HEK293 (cell line): ENCODE data around the gene PRRC2B.
"Not testable (repeated sequence)": the region's sequence is repeated elsewhere in the genome, so short reads cannot be mapped to it uniquely, and the experiment has no call there.

Experiments used
- CTCF ChIA-PET: fragments of 350-600 bp; formaldehyde crosslinking; extraction: SDS; loops from one replicate; lab custom pipeline; 2021; ENCODE audit warnings: antibody characterized with exemption; lab: Yijun Ruan, JAX
- POLR2A ChIA-PET: fragments of 300-600 bp; formaldehyde crosslinking; extraction: SDS; loops from one replicate; lab custom pipeline; 2020; ENCODE audit warnings: antibody characterized with exemption, inconsistent platforms; lab: Yijun Ruan, JAX
- H3K27ac ChIP-seq: fragments of 200-500 bp; sonication (Bioruptor generic); 2 replicates; pipeline ENCODE4 v1.5.1; 2014; ENCODE audit warnings: low read depth, low read length, control low read depth, inconsistent platforms; ENCODE audit errors: extremely low read depth
- H3K36me3 ChIP-seq, 2 experiments: fragments of 200-500 bp in 1 of 2; sonication (Bioruptor generic) in 1 of 2; 1 replicate in 1 of 2; 2 replicates in 1 of 2; pipeline ENCODE4 v1.5.1; 2014 to 2017; ENCODE audit warnings: inconsistent platforms in 2 of 2, low read length in 2 of 2; ENCODE audit not compliant: control insufficient read depth in 2 of 2, insufficient read depth in 1 of 2
- H3K4me1 ChIP-seq: fragments of 200-500 bp; sonication (Bioruptor generic); 2 replicates; pipeline ENCODE4 v1.5.1; 2014; ENCODE audit warnings: mild to moderate bottlenecking, low read length, inconsistent platforms; ENCODE audit not compliant: control insufficient read depth, insufficient read depth
- H3K4me3 ChIP-seq: 2 replicates; pipeline ENCODE4 v1.5.1; 2011; ENCODE audit warnings: low read depth, mild to moderate bottlenecking, control low read depth, low read length, moderate library complexity
- H3K9me3 ChIP-seq: fragments of 200-500 bp; sonication (Bioruptor generic); 2 replicates; pipeline ENCODE4 v1.5.1; 2014; ENCODE audit warnings: low read depth, low read length, inconsistent platforms; ENCODE audit not compliant: control insufficient read depth, insufficient read depth
- BCL11A ChIP-seq: fragments of 450-650 bp; formaldehyde crosslinking; IDR thresholded peaks from 2 replicates; pipeline ENCODE4 v1.5.1; 2016; ENCODE audit warnings: low read depth, missing biosample characterization, missing genetic modification characterization
- GLIS2 ChIP-seq: fragments of 450-650 bp; formaldehyde crosslinking; IDR thresholded peaks from 2 replicates; pipeline ENCODE4 v1.5.1; 2016; ENCODE audit warnings: missing biosample characterization, missing genetic modification characterization
- MYNN ChIP-seq: fragments of 450-650 bp; formaldehyde crosslinking; IDR thresholded peaks from 2 replicates; pipeline ENCODE4 v1.5.1; 2016; ENCODE audit warnings: missing biosample characterization, missing genetic modification characterization, borderline replicate concordance
- PRDM6 ChIP-seq: fragments of 450-650 bp; formaldehyde crosslinking; IDR thresholded peaks from 2 replicates; pipeline ENCODE4 v1.5.1; 2017; ENCODE audit warnings: missing biosample characterization, missing genetic modification characterization
- ZBTB26 ChIP-seq: fragments of 450-650 bp; formaldehyde crosslinking; optimal IDR thresholded peaks from 2 replicates; pipeline ENCODE3; 2016; ENCODE audit warnings: missing biosample characterization, mild to moderate bottlenecking, missing genetic modification characterization
- ZBTB48 ChIP-seq: fragments of 450-650 bp; formaldehyde crosslinking; IDR thresholded peaks from 2 replicates; pipeline ENCODE4 v1.5.1; 2016; ENCODE audit warnings: missing biosample characterization, missing genetic modification characterization
- ZNF146 ChIP-seq: fragments of 450-650 bp; formaldehyde crosslinking; IDR thresholded peaks from 2 replicates; pipeline ENCODE4 v1.5.1; 2016; ENCODE audit warnings: missing biosample characterization, missing genetic modification characterization
- ZNF16 ChIP-seq: fragments of 450-650 bp; formaldehyde crosslinking; IDR thresholded peaks from 2 replicates; pipeline ENCODE4 v1.5.1; 2016; ENCODE audit warnings: low read depth, missing biosample characterization, missing genetic modification characterization
- ZNF223 ChIP-seq: fragments of 450-650 bp; formaldehyde crosslinking; IDR thresholded peaks from 2 replicates; pipeline ENCODE4 v1.5.1; 2016; ENCODE audit warnings: missing biosample characterization, missing genetic modification characterization
- ZNF639 ChIP-seq: fragments of 450-650 bp; formaldehyde crosslinking; IDR thresholded peaks from 2 replicates; pipeline ENCODE4 v1.5.1; 2016; ENCODE audit warnings: missing biosample characterization, missing genetic modification characterization
- ZNF837 ChIP-seq: fragments of 450-650 bp; formaldehyde crosslinking; IDR thresholded peaks from 2 replicates; pipeline ENCODE4 v1.5.1; 2016; ENCODE audit warnings: missing biosample characterization, missing genetic modification characterization
- ZNF843 ChIP-seq: fragments of 450-650 bp; formaldehyde crosslinking; IDR thresholded peaks from 2 replicates; pipeline ENCODE4 v1.5.1; 2016; ENCODE audit warnings: missing biosample characterization, missing genetic modification characterization
- TF ChIP-seq, protein P1 (sequence below): fragments of 450-650 bp; formaldehyde crosslinking; IDR thresholded peaks from 2 replicates; pipeline ENCODE4 v1.5.1; 2016; ENCODE audit warnings: missing biosample characterization, missing genetic modification characterization, borderline replicate concordance

PRRC2B gene

GRCh38 chr9:131449276-131449675, 55.4 kb downstream of the PRRC2B start:
- Histone ChIP-seq H3K36me3 (peaks cover 75 to 94% of the 10 kb centered on the region in 2 experiments), H3K4me3 (no peak overlapping the region), H3K27ac (no peak overlapping the region), H3K9me3 (no peaks in the 10 kb centered on the region), H3K4me1 (0 out of 2 replicates have a peak, but pooled peaks cover 5% of the 10 kb centered on the region)
- TF ChIP-seq BCL11A (tag by site-specific recombination): 0 out of 2 replicates have a peak, but pooled peaks have one; percentile 25
- no peak for TF ChIP-seq ZNF837 (tag by site-specific recombination)
- ChIA-PET CTCF (no interaction called here), POLR2A (no interaction called here)

GRCh38 chr9:131454028-131454427, 60.1 kb downstream of the PRRC2B start:
- TF ChIP-seq ZNF146 (tag by site-specific recombination) (peak; percentile 93), GLIS2 (no peak)
- Histone ChIP-seq H3K4me1 (0 out of 2 replicates have a peak, but pooled peaks cover 2% of the 10 kb centered on the region), H3K4me3 (no peak overlapping the region), H3K27ac (no peak overlapping the region), H3K36me3 (peaks cover 78 to 95% of the 10 kb centered on the region in 2 experiments), H3K9me3 (no peaks in the 10 kb centered on the region)
- ChIA-PET CTCF (interaction anchor here (0.5 to 1.1 kb wide), 3 partner anchors 46 to 268 kb away, joined by 3 read pairs; no protein-coding TSS in a partner anchor), POLR2A (interaction anchor here (1.6 kb wide), 1 partner anchor 57 kb away, joined by 4 read pairs; no protein-coding TSS in a partner anchor)

- CTCF ChIA-PET, H3K27ac ChIP-seq, H3K4me1 ChIP-seq, H3K9me3 ChIP-seq, H3K4me3 ChIP-seq, POLR2A ChIA-PET: not testable (repeated sequence)
- peaks cover 75 to 95% of the 10 kb centered on the region in 2 experiments for H3K36me3 ChIP-seq
These were observed 61.8 kb downstream of the PRRC2B start for GRCh38 chr9:131455655-131456054.

DNA sequence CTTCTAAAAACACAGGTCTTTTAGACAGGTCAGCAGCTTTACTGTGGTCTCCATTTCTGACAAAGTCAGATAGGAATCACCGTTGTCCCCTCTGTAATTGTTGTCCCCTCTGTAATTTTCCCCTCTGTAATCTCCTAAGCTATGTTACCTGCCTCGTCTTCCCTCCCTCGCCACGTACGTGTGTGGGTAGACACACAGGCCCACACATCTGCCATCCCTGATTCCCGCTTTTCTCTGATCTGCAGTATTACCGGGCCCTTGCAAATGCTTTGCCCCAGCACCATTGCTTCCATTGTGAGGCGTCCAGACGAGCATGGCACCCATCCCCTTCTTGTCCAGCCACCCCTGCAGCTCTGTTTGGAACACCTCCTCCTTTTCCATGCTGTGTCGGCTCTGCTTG, 63.9 kb downstream of the PRRC2B start:
- ChIA-PET CTCF (interaction anchor here (0.6 to 1.4 kb wide), 6 partner anchors 10 to 121 kb away, joined by 3 to 4 read pairs (median 4); no protein-coding TSS in a partner anchor), POLR2A (interaction anchor here (0.7 to 2.0 kb wide), 3 partner anchors 9 to 465 kb away, joined by 3 to 7 read pairs (median 3); no protein-coding TSS in a partner anchor)
- Histone ChIP-seq H3K36me3 (peaks cover 72 to 94% of the 10 kb centered on the region in 2 experiments), H3K9me3 (no peaks in the 10 kb centered on the region), H3K4me3 (no peak overlapping the region), H3K4me1 (no peaks in the 10 kb centered on the region), H3K27ac (no peak overlapping the region)
- TF ChIP-seq, protein P1, sequence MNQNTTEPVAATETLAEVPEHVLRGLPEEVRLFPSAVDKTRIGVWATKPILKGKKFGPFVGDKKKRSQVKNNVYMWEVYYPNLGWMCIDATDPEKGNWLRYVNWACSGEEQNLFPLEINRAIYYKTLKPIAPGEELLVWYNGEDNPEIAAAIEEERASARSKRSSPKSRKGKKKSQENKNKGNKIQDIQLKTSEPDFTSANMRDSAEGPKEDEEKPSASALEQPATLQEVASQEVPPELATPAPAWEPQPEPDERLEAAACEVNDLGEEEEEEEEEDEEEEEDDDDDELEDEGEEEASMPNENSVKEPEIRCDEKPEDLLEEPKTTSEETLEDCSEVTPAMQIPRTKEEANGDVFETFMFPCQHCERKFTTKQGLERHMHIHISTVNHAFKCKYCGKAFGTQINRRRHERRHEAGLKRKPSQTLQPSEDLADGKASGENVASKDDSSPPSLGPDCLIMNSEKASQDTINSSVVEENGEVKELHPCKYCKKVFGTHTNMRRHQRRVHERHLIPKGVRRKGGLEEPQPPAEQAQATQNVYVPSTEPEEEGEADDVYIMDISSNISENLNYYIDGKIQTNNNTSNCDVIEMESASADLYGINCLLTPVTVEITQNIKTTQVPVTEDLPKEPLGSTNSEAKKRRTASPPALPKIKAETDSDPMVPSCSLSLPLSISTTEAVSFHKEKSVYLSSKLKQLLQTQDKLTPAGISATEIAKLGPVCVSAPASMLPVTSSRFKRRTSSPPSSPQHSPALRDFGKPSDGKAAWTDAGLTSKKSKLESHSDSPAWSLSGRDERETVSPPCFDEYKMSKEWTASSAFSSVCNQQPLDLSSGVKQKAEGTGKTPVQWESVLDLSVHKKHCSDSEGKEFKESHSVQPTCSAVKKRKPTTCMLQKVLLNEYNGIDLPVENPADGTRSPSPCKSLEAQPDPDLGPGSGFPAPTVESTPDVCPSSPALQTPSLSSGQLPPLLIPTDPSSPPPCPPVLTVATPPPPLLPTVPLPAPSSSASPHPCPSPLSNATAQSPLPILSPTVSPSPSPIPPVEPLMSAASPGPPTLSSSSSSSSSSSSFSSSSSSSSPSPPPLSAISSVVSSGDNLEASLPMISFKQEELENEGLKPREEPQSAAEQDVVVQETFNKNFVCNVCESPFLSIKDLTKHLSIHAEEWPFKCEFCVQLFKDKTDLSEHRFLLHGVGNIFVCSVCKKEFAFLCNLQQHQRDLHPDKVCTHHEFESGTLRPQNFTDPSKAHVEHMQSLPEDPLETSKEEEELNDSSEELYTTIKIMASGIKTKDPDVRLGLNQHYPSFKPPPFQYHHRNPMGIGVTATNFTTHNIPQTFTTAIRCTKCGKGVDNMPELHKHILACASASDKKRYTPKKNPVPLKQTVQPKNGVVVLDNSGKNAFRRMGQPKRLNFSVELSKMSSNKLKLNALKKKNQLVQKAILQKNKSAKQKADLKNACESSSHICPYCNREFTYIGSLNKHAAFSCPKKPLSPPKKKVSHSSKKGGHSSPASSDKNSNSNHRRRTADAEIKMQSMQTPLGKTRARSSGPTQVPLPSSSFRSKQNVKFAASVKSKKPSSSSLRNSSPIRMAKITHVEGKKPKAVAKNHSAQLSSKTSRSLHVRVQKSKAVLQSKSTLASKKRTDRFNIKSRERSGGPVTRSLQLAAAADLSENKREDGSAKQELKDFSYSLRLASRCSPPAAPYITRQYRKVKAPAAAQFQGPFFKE: no peak
- no peak for TF ChIP-seq MYNN
- TF ChIP-seq ZNF16: no peak

DNA sequence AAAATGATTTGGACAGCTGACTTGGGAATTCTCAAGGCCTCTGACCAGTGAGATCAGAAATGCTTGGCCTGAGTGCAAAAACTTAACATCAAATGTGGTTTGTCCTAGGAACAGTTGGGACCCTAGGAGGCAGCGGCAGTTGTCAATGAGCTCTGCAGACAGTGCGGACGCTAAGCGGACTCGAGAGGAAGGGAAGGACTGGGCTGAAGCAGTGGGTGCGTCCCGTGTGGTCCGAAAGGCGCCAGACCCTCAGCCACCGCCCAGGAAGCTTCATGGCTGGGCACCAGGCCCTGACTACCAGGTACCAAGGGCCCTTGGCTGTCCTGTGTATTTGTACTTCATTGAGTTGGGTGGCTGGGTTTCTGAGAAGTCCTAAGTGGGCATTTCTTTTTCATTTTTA, 65.2 kb downstream of the PRRC2B start:
- POLR2A ChIA-PET: interaction anchor here (0.6 to 0.7 kb wide), 2 partner anchors 22 to 916 kb away, joined by 4 to 5 read pairs; no protein-coding TSS in a partner anchor
- CTCF ChIA-PET: interaction anchor here (0.8 kb wide), 1 partner anchor 123 kb away, joined by 4 read pairs; no protein-coding TSS in a partner anchor
- TF ChIP-seq ZNF639 (tag by site-specific recombination): no peak
- TF ChIP-seq ZNF837 (tag by site-specific recombination): no peak
- TF ChIP-seq ZNF843 (tag by site-specific recombination): no peak
- TF ChIP-seq PRDM6: no peak
- TF ChIP-seq ZBTB26: no peak
- TF ChIP-seq ZNF223 (tag by site-specific recombination): no peak
- TF ChIP-seq ZBTB48: no peak

More for the DNA sequence above, 65.2 kb downstream of the PRRC2B start:
- Histone ChIP-seq H3K36me3 (peaks cover 75 to 96% of the 10 kb centered on the region in 2 experiments), H3K4me1 (no peaks in the 10 kb centered on the region), H3K9me3 (no peaks in the 10 kb centered on the region), H3K4me3 (no peak overlapping the region), H3K27ac (no peak overlapping the region)
